Measurements from ENCODE around the gene RIPK3.

- no peak for TF ChIP-seq POLR2A (IDR thresholded peaks at IDR 0.05; ENCODE audit: control extremely low read depth in 1 of 2, low read depth in 2 of 2, low read length in 2 of 2)
- TF ChIP-seq BCL11A (IDR thresholded peaks at IDR 0.05; ENCODE audit: low read depth in 2 of 2, low read length in 2 of 2), result no peak
- no peak for TF ChIP-seq EZH2 (IDR thresholded peaks at IDR 0.05; ENCODE audit: low read depth, low read length, severe bottlenecking)
- TF ChIP-seq RBBP5 (IDR thresholded peaks at IDR 0.05; ENCODE audit: borderline replicate concordance, low read depth, low read length), result no peak
- no peak for TF ChIP-seq RAD21 (IDR thresholded peaks at IDR 0.05 in 1 of 2, conservative IDR thresholded peaks at IDR 0.05 in 1 of 2; ENCODE audit: low read depth in 2 of 2, low read length in 2 of 2)
- TF ChIP-seq TAF1 (IDR thresholded peaks at IDR 0.05; ENCODE audit: low read depth, low read length), result no peak
- TF ChIP-seq CTCF (IDR thresholded peaks at IDR 0.05; ENCODE audit: control extremely low read depth in 1 of 3, insufficient read depth in 1 of 3, low read depth in 1 of 3, low read length in 3 of 3), result no peak
- no peak for TF ChIP-seq EGR1 (IDR thresholded peaks at IDR 0.05; ENCODE audit: borderline replicate concordance, low read depth, low read length)
- TF ChIP-seq RFX5 (IDR thresholded peaks at IDR 0.05; ENCODE audit: borderline replicate concordance, low read depth, low read length), result no peak
- no peak for TF ChIP-seq POLR2AphosphoS5 (IDR thresholded peaks at IDR 0.05; ENCODE audit: low read depth, low read length)
- TF ChIP-seq JUND (IDR thresholded peaks at IDR 0.05; ENCODE audit: low read length), result no peak
- no peak for TF ChIP-seq KDM1A (IDR thresholded peaks at IDR 0.05; ENCODE audit: borderline replicate concordance, low read length)
Measured at GRCh38 chr14:24289649-24290280, 50.0 kb downstream of the RIPK3 start.
